A673 (cell line): ENCODE measurements around the gene UMAD1. TPM values are rescaled to one million over a fixed set of nuclear protein-coding genes. Genes with fewer than 3 reads are reported as not detected.
"Not testable (repeated sequence)": the region's sequence is repeated elsewhere in the genome, so short reads cannot be mapped to it uniquely, and the experiment has no call there.

ENCODE experiments used
- BruUV-seq: library from RNA; stranded (reverse); fragments of 400-500 nt; replicated peaks from 2 replicates; lab custom pipeline; 2021; lab: Mats Ljungman, UMichigan
- CTCF ChIA-PET: fragments of 300-600 bp; sonication (Branson Sonifier 250); formaldehyde crosslinking; loops from one replicate; lab custom pipeline; 2022; ENCODE audit warnings: antibody characterized with exemption; lab: Charles Lee
- POLR2A ChIA-PET: fragments of 300-600 bp; sonication (Branson Sonifier 250); formaldehyde crosslinking; loops from one replicate; lab custom pipeline; 2022; ENCODE audit warnings: antibody characterized with exemption; ENCODE audit not compliant: low non-redundant PET; lab: Charles Lee
- DNase-seq: peaks from one replicate; pipeline ENCODE4 v3.0.0-alpha.2; 2015; ENCODE audit warnings: low spot score
- H3K27ac ChIP-seq: fragments of 200-600 bp; sonication (generic); 2 replicates; pipeline ENCODE4 v1.5.1; 2016; ENCODE audit warnings: mixed run types, low read depth, mild to moderate bottlenecking, mixed read lengths, antibody characterized with exemption, low read length; ENCODE audit not compliant: poor library complexity, severe bottlenecking
- H3K27me3 ChIP-seq: fragments of 200-600 bp; sonication (generic); replicated peaks from 2 replicates; pipeline ENCODE4 v1.6.1; 2017; ENCODE audit warnings: mixed run types, low read depth, mild to moderate bottlenecking, mixed read lengths, antibody characterized with exemption, low read length; ENCODE audit not compliant: insufficient read depth, poor library complexity
- H3K36me3 ChIP-seq: fragments of 200-600 bp; sonication (generic); 2 replicates; pipeline ENCODE4 v1.6.1; 2016; ENCODE audit warnings: mixed run types, mild to moderate bottlenecking, mixed read lengths, antibody characterized with exemption, low read length; ENCODE audit not compliant: insufficient read depth, poor library complexity, severe bottlenecking
- H3K4me1 ChIP-seq: fragments of 200-600 bp; sonication (generic); 2 replicates; pipeline ENCODE4 v1.6.1; 2017; ENCODE audit warnings: mixed run types, mild to moderate bottlenecking, mixed read lengths, antibody characterized with exemption, low read length; ENCODE audit not compliant: insufficient read depth, poor library complexity, severe bottlenecking
- H3K4me3 ChIP-seq: fragments of 200-600 bp; sonication (generic); 2 replicates; pipeline ENCODE4 v1.5.1; 2016; ENCODE audit warnings: low read depth, mixed run types, mild to moderate bottlenecking, mixed read lengths, low read length; ENCODE audit not compliant: poor library complexity, severe bottlenecking
- H3K9me3 ChIP-seq: fragments of 200-600 bp; sonication (generic); 2 replicates; pipeline ENCODE4 v1.6.1; 2016; ENCODE audit warnings: mixed run types, low read depth, mild to moderate bottlenecking, mixed read lengths, antibody characterized with exemption, low read length; ENCODE audit not compliant: poor library complexity, severe bottlenecking
- CTCF ChIP-seq: fragments of 300-800, 200-600 bp; sonication (generic); conservative IDR thresholded peaks from 2 replicates; pipeline ENCODE4 v1.5.1; 2017; ENCODE audit warnings: low read depth, mild to moderate bottlenecking, antibody characterized with exemption, low read length, moderate library complexity, mixed read lengths
- EZH2 ChIP-seq: fragments of 200-600 bp; sonication (generic); IDR thresholded peaks from 2 replicates; pipeline ENCODE4 v1.6.1; 2017; ENCODE audit warnings: borderline replicate concordance, low read depth, mild to moderate bottlenecking, mixed read lengths, antibody characterized with exemption, low read length; ENCODE audit not compliant: poor library complexity, severe bottlenecking
- intact Hi-C: fragments of 100-400 bp; cut with micrococcal nuclease; formaldehyde crosslinking; loops from one replicate; pipeline ENCODE4 v1.10.0; 2022; ENCODE audit not compliant: unreplicated experiment
- total RNA-seq: library from RNA; stranded (reverse); gene quantifications from 2 replicates; pipeline ENCODE4 v1.2.3, GENCODE V29; 2021

UMAD1 gene
- total RNA-seq, 1 experiment from 2014 or later: 13.5 TPM

GRCh38 chr7:7820939-7821338 is 180.4 kb downstream of the UMAD1 start:
- no peak for DNase-seq
- H3K36me3 ChIP-seq: no peaks in the 10 kb centered on the region
- H3K4me1 ChIP-seq: no peaks in the 10 kb centered on the region
- intact Hi-C loops: no loop called here
- H3K27me3 ChIP-seq: no peaks in the 10 kb centered on the region
- CTCF ChIA-PET: no interaction called here
- no peak overlapping the region for H3K4me3 ChIP-seq
- POLR2A ChIA-PET: no interaction called here
- TF ChIP-seq CTCF (no peak), EZH2 (no peak)
- H3K27ac ChIP-seq: no peak overlapping the region
- H3K9me3 ChIP-seq: no peaks in the 10 kb centered on the region
- BruUV-seq: no TSS peak

GRCh38 chr7:7821517-7821916 is 181.0 kb downstream of the UMAD1 start:
- POLR2A ChIA-PET: no interaction called here

GRCh38 chr7:7825294-7825693 is 184.7 kb downstream of the UMAD1 start:
- H3K4me1 ChIP-seq, POLR2A ChIA-PET, CTCF ChIA-PET, H3K36me3 ChIP-seq, H3K4me3 ChIP-seq, DNase-seq, H3K27ac ChIP-seq, H3K9me3 ChIP-seq, intact Hi-C loops, H3K27me3 ChIP-seq, BruUV-seq: not testable (repeated sequence)

More at GRCh38 chr7:7821517-7821916, 181.0 kb downstream of the UMAD1 start:
- TF ChIP-seq CTCF (no peak), EZH2 (no peak)
- CTCF ChIA-PET: no interaction called here
- no TSS peak for BruUV-seq
- H3K9me3 ChIP-seq: no peaks in the 10 kb centered on the region
- DNase-seq: no peak
- H3K4me3 ChIP-seq: no peak overlapping the region
- intact Hi-C loops: no loop called here
- no peak overlapping the region for H3K27ac ChIP-seq
- H3K4me1 ChIP-seq: no peaks in the 10 kb centered on the region
- H3K36me3 ChIP-seq: no peaks in the 10 kb centered on the region
- H3K27me3 ChIP-seq: no peaks in the 10 kb centered on the region

GRCh38 chr7:7829667-7830066 is 189.1 kb downstream of the UMAD1 start:
- no peaks in the 10 kb centered on the region for H3K27me3 ChIP-seq
- no peaks in the 10 kb centered on the region for H3K36me3 ChIP-seq
- no peaks in the 10 kb centered on the region for H3K4me1 ChIP-seq
- ChIA-PET CTCF (no interaction called here), POLR2A (no interaction called here)
- intact Hi-C loops: no loop called here
- no peak overlapping the region for H3K4me3 ChIP-seq
- no peak overlapping the region for H3K27ac ChIP-seq
- no TSS peak for BruUV-seq
- TF ChIP-seq EZH2 (no peak), CTCF (no peak)
- no peaks in the 10 kb centered on the region for H3K9me3 ChIP-seq
- DNase-seq: no peak
